ENCODE measurements around the gene KRTAP12-2.
"Not testable (repeated sequence)": the region's sequence is repeated elsewhere in the genome, so short reads cannot be mapped to it uniquely, and the experiment has no call there.

Gene KRTAP12-2

GRCh38 chr21:44656868-44657267 lies 9.9 kb downstream of the KRTAP12-2 start:
- H3K4me1 Mint-ChIP-seq (ENCODE audit: low read depth) = peaks cover 46% of the 10 kb centered on the region

GRCh38 chr21:44654576-44655175 lies 12.1 kb downstream of the KRTAP12-2 start, which contains the start of gene KRTAP12-4:
Gene KRTAP12-4 (minus strand): TSS chr21:44654659. CDS start chr21:44654614, 45 bp downstream.
- Mint-ChIP-seq H3K4me1 (ENCODE audit: low read depth) (peaks cover 44% of the 10 kb centered on the region), H3K36me3 (ENCODE audit: low read depth) (peaks cover 37% of the 10 kb centered on the region), H3K27ac (peak within 1 kb of the TSS; percentile 50), H3K27me3 (ENCODE audit: low read depth) (peaks cover under 1% of the 10 kb centered on the region), H3K4me3 (no peak within 1 kb of the TSS), H3K9me3 (peaks cover 32% of the 10 kb centered on the region)
- no peak for DNase-seq (ENCODE audit: low spot score)

More at GRCh38 chr21:44656868-44657267, 9.9 kb downstream of the KRTAP12-2 start:
- no peak for DNase-seq (ENCODE audit: low spot score)
- Mint-ChIP-seq H3K9me3 (peaks cover 36% of the 10 kb centered on the region), H3K4me3 (peak overlapping the region; percentile 70), H3K27ac (peak overlapping the region; percentile 93), H3K36me3 (ENCODE audit: low read depth) (peaks cover 37% of the 10 kb centered on the region), H3K27me3 (ENCODE audit: low read depth) (peaks cover 7% of the 10 kb centered on the region)

GRCh38 chr21:44653656-44654575 lies 12.8 kb downstream of the KRTAP12-2 start:
- Mint-ChIP-seq H3K27me3 (ENCODE audit: low read depth) (no peaks in the 10 kb centered on the region), H3K27ac (peak overlapping the region; percentile 50), H3K9me3 (peaks cover 28% of the 10 kb centered on the region), H3K4me3 (no peak overlapping the region), H3K4me1 (ENCODE audit: low read depth) (peaks cover 37% of the 10 kb centered on the region), H3K36me3 (ENCODE audit: low read depth) (peaks cover 37% of the 10 kb centered on the region)
- DNase-seq (ENCODE audit: low spot score) = no peak

- H3K4me3 Mint-ChIP-seq = no peak overlapping the region
- no peak for DNase-seq (ENCODE audit: low spot score)
- peaks cover 20% of the 10 kb centered on the region for H3K9me3 Mint-ChIP-seq
- H3K4me1 Mint-ChIP-seq (ENCODE audit: low read depth) = peaks cover 29% of the 10 kb centered on the region
- no peak overlapping the region for H3K27ac Mint-ChIP-seq
- H3K36me3 Mint-ChIP-seq (ENCODE audit: low read depth) = peaks cover 30% of the 10 kb centered on the region
- no peaks in the 10 kb centered on the region for H3K27me3 Mint-ChIP-seq (ENCODE audit: low read depth)
Observed at GRCh38 chr21:44653123-44653522, 13.6 kb downstream of the KRTAP12-2 start.

- H3K36me3 Mint-ChIP-seq (ENCODE audit: low read depth) = peaks cover 12% of the 10 kb centered on the region
- H3K4me3 Mint-ChIP-seq = no peak overlapping the region
- H3K27ac Mint-ChIP-seq = no peak overlapping the region
Observed at GRCh38 chr21:44650973-44651675, 15.6 kb downstream of the KRTAP12-2 start.

GRCh38 chr21:44650265-44650972 lies 16.3 kb downstream of the KRTAP12-2 start:
- DNase-seq (ENCODE audit: low spot score) = no peak
- Mint-ChIP-seq H3K4me3 (no peak overlapping the region), H3K27me3 (ENCODE audit: low read depth) (no peaks in the 10 kb centered on the region), H3K4me1 (ENCODE audit: low read depth) (peaks cover 11% of the 10 kb centered on the region), H3K27ac (no peak overlapping the region), H3K9me3 (peaks cover 7% of the 10 kb centered on the region), H3K36me3 (ENCODE audit: low read depth) (peaks cover 7% of the 10 kb centered on the region)

More at GRCh38 chr21:44650973-44651675, 15.6 kb downstream of the KRTAP12-2 start:
- Mint-ChIP-seq H3K4me1 (ENCODE audit: low read depth) (peaks cover 11% of the 10 kb centered on the region), H3K27me3 (ENCODE audit: low read depth) (no peaks in the 10 kb centered on the region), H3K9me3 (peaks cover 9% of the 10 kb centered on the region)
- DNase-seq (ENCODE audit: low spot score) = no peak

- Mint-ChIP-seq H3K27ac (no peak overlapping the region), H3K27me3 (ENCODE audit: low read depth) (no peaks in the 10 kb centered on the region), H3K4me3 (no peak overlapping the region), H3K36me3 (ENCODE audit: low read depth) (peaks cover 7% of the 10 kb centered on the region), H3K9me3 (peaks cover 13% of the 10 kb centered on the region), H3K4me1 (ENCODE audit: low read depth) (peaks cover 9% of the 10 kb centered on the region)
- DNase-seq (ENCODE audit: low spot score) = no peak
Observed at GRCh38 chr21:44649521-44650100, 17.1 kb downstream of the KRTAP12-2 start.

GRCh38 chr21:44648557-44649311 lies 18.0 kb downstream of the KRTAP12-2 start:
- no peak for DNase-seq (ENCODE audit: low spot score)
- H3K4me3 Mint-ChIP-seq = no peak overlapping the region
- H3K27ac Mint-ChIP-seq = no peak overlapping the region
- peaks cover 3% of the 10 kb centered on the region for H3K4me1 Mint-ChIP-seq (ENCODE audit: low read depth)
- H3K36me3 Mint-ChIP-seq (ENCODE audit: low read depth) = peaks cover 6% of the 10 kb centered on the region
- H3K27me3 Mint-ChIP-seq (ENCODE audit: low read depth) = no peaks in the 10 kb centered on the region
- H3K9me3 Mint-ChIP-seq = peaks cover 22% of the 10 kb centered on the region

GRCh38 chr21:44647222-44647552 lies 19.5 kb downstream of the KRTAP12-2 start:
- DNase-seq (ENCODE audit: low spot score) = no peak
- no peak overlapping the region for H3K27ac Mint-ChIP-seq
- no peak overlapping the region for H3K4me3 Mint-ChIP-seq
- no peaks in the 10 kb centered on the region for H3K4me1 Mint-ChIP-seq (ENCODE audit: low read depth)
- peaks cover 34% of the 10 kb centered on the region for H3K9me3 Mint-ChIP-seq
- no peaks in the 10 kb centered on the region for H3K27me3 Mint-ChIP-seq (ENCODE audit: low read depth)
- H3K36me3 Mint-ChIP-seq (ENCODE audit: low read depth) = peaks cover 5% of the 10 kb centered on the region

GRCh38 chr21:44646366-44647221 lies 20.1 kb downstream of the KRTAP12-2 start, which contains the start of gene KRTAP10-11:
Gene KRTAP10-11 (plus strand): TSS chr21:44646414. CDS start chr21:44646459, 45 bp downstream.
- not testable (repeated sequence) for H3K27ac Mint-ChIP-seq; H3K36me3 Mint-ChIP-seq (ENCODE audit: low read depth); H3K4me3 Mint-ChIP-seq; DNase-seq (ENCODE audit: low spot score); H3K4me1 Mint-ChIP-seq (ENCODE audit: low read depth); H3K27me3 Mint-ChIP-seq (ENCODE audit: low read depth)
- peaks cover 39% of the 10 kb centered on the region for H3K9me3 Mint-ChIP-seq

GRCh38 chr21:44644878-44645277 lies 21.8 kb downstream of the KRTAP12-2 start:
- DNase-seq (ENCODE audit: low spot score) = no peak
- peaks cover 7% of the 10 kb centered on the region for H3K36me3 Mint-ChIP-seq (ENCODE audit: low read depth)
- no peaks in the 10 kb centered on the region for H3K4me1 Mint-ChIP-seq (ENCODE audit: low read depth)
- peaks cover 3% of the 10 kb centered on the region for H3K27me3 Mint-ChIP-seq (ENCODE audit: low read depth)
- H3K27ac Mint-ChIP-seq = no peak overlapping the region
- no peak overlapping the region for H3K4me3 Mint-ChIP-seq
- peaks cover 52% of the 10 kb centered on the region for H3K9me3 Mint-ChIP-seq

- Mint-ChIP-seq H3K9me3 (peaks cover 54% of the 10 kb centered on the region), H3K4me3 (no peak overlapping the region), H3K4me1 (ENCODE audit: low read depth) (no peaks in the 10 kb centered on the region), H3K27ac (no peak overlapping the region), H3K27me3 (ENCODE audit: low read depth) (peaks cover 3% of the 10 kb centered on the region), H3K36me3 (ENCODE audit: low read depth) (peaks cover 7% of the 10 kb centered on the region)
- DNase-seq (ENCODE audit: low spot score) = no peak
Observed at GRCh38 chr21:44643741-44644310, 22.9 kb downstream of the KRTAP12-2 start.
